H1 (cell line): Measurements from ENCODE around the gene IQSEC3. TPM values are rescaled to one million over a fixed set of nuclear protein-coding genes. Genes with fewer than 3 reads are reported as not detected.

ENCODE experiments used
- CTCF ChIA-PET: fragments of 300-600 bp; sonication (Branson Sonifier 250); formaldehyde crosslinking; loops from one replicate; lab custom pipeline; 2021; ENCODE audit not compliant: partially characterized antibody; lab: Charles Lee
- POLR2A ChIA-PET: fragments of 300-600 bp; sonication (Branson Sonifier 250); formaldehyde crosslinking; loops from one replicate; lab custom pipeline; 2021; ENCODE audit warnings: inconsistent platforms; ENCODE audit not compliant: partially characterized antibody; lab: Charles Lee
- DNase-seq, 2 experiments: peaks; one replicate each; pipeline versions ENCODE4 v3.0.0 to v3.0.0-alpha.2; 2010 to 2022; ENCODE audit warnings: low spot score in 2 of 2, low read depth in 1 of 2, mixed read lengths in 1 of 2
- FAIRE-seq: peaks from 2 replicates; lab custom pipeline; 2011; peaks lifted over from hg19 to GRCh38; lab: Jason Lieb, UNC
- H2AFZ ChIP-seq: 2 replicates; pipeline ENCODE4 v1.8.1; 2012; ENCODE audit warnings: low read length, inconsistent platforms
- H2AK5ac ChIP-seq: 2 replicates; pipeline ENCODE4 v1.6.1; 2013; ENCODE audit warnings: low read depth, low read length
- H2BK120ac ChIP-seq: replicated peaks from 2 replicates; pipeline ENCODE3; 2013; ENCODE audit warnings: low read depth, low read length, inconsistent platforms
- H2BK12ac ChIP-seq: 2 replicates; pipeline ENCODE4 v1.6.1; 2013; ENCODE audit warnings: low read depth, low read length
- H2BK15ac ChIP-seq: 2 replicates; pipeline ENCODE4 v1.6.1; 2013; ENCODE audit warnings: low read length
- H2BK20ac ChIP-seq: 2 replicates; pipeline ENCODE4 v1.6.1; 2013; ENCODE audit warnings: low read length
- H2BK5ac ChIP-seq: 2 replicates; pipeline ENCODE4 v1.6.1; 2013; ENCODE audit warnings: low read depth, low read length
- H3K14ac ChIP-seq: 2 replicates; pipeline ENCODE4 v1.6.1; 2013; ENCODE audit warnings: inconsistent platforms; ENCODE audit not compliant: insufficient read length
- H3K18ac ChIP-seq: 2 replicates; pipeline ENCODE4 v1.6.1; 2013; ENCODE audit warnings: low read length; ENCODE audit errors: extremely low read depth
- H3K23ac ChIP-seq: 2 replicates; pipeline ENCODE4 v1.6.1; 2013; ENCODE audit warnings: inconsistent platforms; ENCODE audit not compliant: insufficient read length
- H3K23me2 ChIP-seq: 2 replicates; pipeline ENCODE4 v1.6.1; 2013; ENCODE audit warnings: low read depth, low read length
- H3K27ac ChIP-seq: 2 replicates; pipeline ENCODE4 v1.6.1; 2011; ENCODE audit warnings: low read depth, low read length, inconsistent platforms
- H3K27me3 ChIP-seq, 4 experiments: replicated peaks in 1 of 4; 1 replicate in 1 of 4; 2 replicates in 3 of 4; pipeline versions ENCODE4 v1.6.1 to v1.8.1; 2011 to 2013; ENCODE audit warnings: low read length in 3 of 4, mild to moderate bottlenecking in 3 of 4, inconsistent platforms in 2 of 4, mixed read lengths in 2 of 4, moderate library complexity in 1 of 4; ENCODE audit not compliant: control insufficient read depth in 3 of 4, insufficient read depth in 3 of 4; ENCODE audit errors: extremely low read depth in 1 of 4
- H3K36me3 ChIP-seq, 4 experiments: 2 replicates each; pipeline versions ENCODE4 v1.6.1 to v1.8.1; 2011 to 2013; ENCODE audit warnings: mild to moderate bottlenecking in 4 of 4, low read length in 3 of 4, moderate library complexity in 2 of 4, control low read depth in 1 of 4, inconsistent platforms in 1 of 4; ENCODE audit not compliant: insufficient read depth in 4 of 4, control insufficient read depth in 2 of 4
- H3K4ac ChIP-seq: replicated peaks from 2 replicates; pipeline ENCODE3; 2013; ENCODE audit warnings: low read length, low read depth, mixed read lengths, inconsistent platforms; ENCODE audit not compliant: insufficient read length
- H3K4me1 ChIP-seq, 4 experiments: replicated peaks in 1 of 4; 1 replicate in 1 of 4; 2 replicates in 3 of 4; pipeline versions ENCODE4 v1.6.1 to v1.8.1; 2011 to 2013; ENCODE audit warnings: low read length in 3 of 4, inconsistent platforms in 2 of 4, mixed read lengths in 1 of 4; ENCODE audit not compliant: insufficient read depth in 4 of 4, control insufficient read depth in 3 of 4
- H3K4me2 ChIP-seq, 2 experiments: 2 replicates each; pipeline versions ENCODE4 v1.6.1 to v1.8.1; 2011 to 2013; ENCODE audit warnings: low read depth in 2 of 2, low read length in 2 of 2, control low read depth in 1 of 2, inconsistent platforms in 1 of 2, mild to moderate bottlenecking in 1 of 2; ENCODE audit not compliant: insufficient read depth in 1 of 2
- H3K4me3 ChIP-seq, 4 experiments: fragments of 200-600, 300-600 bp in 1 of 4; sonication (generic), shearing (Covaris generic), sonication (Bioruptor Twin) in 1 of 4; 2 replicates each; pipeline versions ENCODE4 v1.5.1 to v1.8.1; 2011 to 2016; ENCODE audit warnings: low read length in 4 of 4, low read depth in 3 of 4, control low read depth in 2 of 4, inconsistent platforms in 2 of 4, mild to moderate bottlenecking in 2 of 4, mixed read lengths in 1 of 4, moderate library complexity in 1 of 4; ENCODE audit not compliant: insufficient read depth in 2 of 4; ENCODE audit errors: extremely low read depth in 1 of 4
- H3K56ac ChIP-seq: replicated peaks from 2 replicates; pipeline ENCODE3; 2013; ENCODE audit warnings: low read depth, mild to moderate bottlenecking, mixed read lengths, low read length, inconsistent platforms; ENCODE audit not compliant: insufficient read length
- H3K79me1 ChIP-seq: 2 replicates; pipeline ENCODE4 v1.6.1; 2013; ENCODE audit warnings: low read depth, low read length, control low read depth
- H3K79me2 ChIP-seq, 2 experiments: 2 replicates each; pipeline versions ENCODE4 v1.6.1 to v1.8.1; 2012 to 2013; ENCODE audit warnings: low read length in 2 of 2, mild to moderate bottlenecking in 2 of 2, inconsistent platforms in 1 of 2; ENCODE audit not compliant: insufficient read depth in 2 of 2, control insufficient read depth in 1 of 2
- H3K9ac ChIP-seq, 4 experiments: replicated peaks in 1 of 4; 1 replicate in 1 of 4; 2 replicates in 3 of 4; pipeline versions ENCODE4 v1.6.1 to v1.8.1; 2011 to 2013; ENCODE audit warnings: low read depth in 3 of 4, low read length in 3 of 4, control low read depth in 2 of 4, mild to moderate bottlenecking in 2 of 4, moderate library complexity in 2 of 4, inconsistent platforms in 1 of 4; ENCODE audit errors: extremely low read depth in 1 of 4
- H3K9me3 ChIP-seq, 2 experiments: 2 replicates each; pipeline versions ENCODE4 v1.6.1 to v1.8.1; 2012 to 2013; ENCODE audit warnings: mild to moderate bottlenecking in 2 of 2, moderate library complexity in 2 of 2, control low read depth in 1 of 2, inconsistent platforms in 1 of 2, low read depth in 1 of 2, low read length in 1 of 2, mixed read lengths in 1 of 2; ENCODE audit not compliant: insufficient read depth in 2 of 2
- H4K20me1 ChIP-seq, 2 experiments: replicated peaks in 1 of 2; 2 replicates each; pipeline versions ENCODE3 to v1.8.1; 2011 to 2013; ENCODE audit warnings: inconsistent platforms in 2 of 2, low read length in 2 of 2, mild to moderate bottlenecking in 1 of 2; ENCODE audit not compliant: insufficient read depth in 2 of 2, control insufficient read depth in 1 of 2
- H4K5ac ChIP-seq: 2 replicates; pipeline ENCODE4 v1.6.1; 2013; ENCODE audit warnings: low read length, low read depth, mixed read lengths, inconsistent platforms; ENCODE audit not compliant: insufficient read length
- H4K8ac ChIP-seq: 2 replicates; pipeline ENCODE4 v1.8.0; 2013; ENCODE audit warnings: mild to moderate bottlenecking, moderate library complexity, low read length, inconsistent platforms; ENCODE audit not compliant: insufficient read depth; ENCODE audit errors: extremely low read depth
- H4K91ac ChIP-seq: replicated peaks from 2 replicates; pipeline ENCODE3; 2013; ENCODE audit warnings: low read length, mixed read lengths, inconsistent platforms; ENCODE audit not compliant: insufficient read length
- BRCA1 ChIP-seq: IDR thresholded peaks from 2 replicates; pipeline ENCODE4 v1.6.1; 2012; ENCODE audit warnings: low read depth, low read length, improper control_type of control experiment
- CBX8 ChIP-seq: fragments of 300-800, 300-1000 bp; sonication (generic); IDR thresholded peaks from 2 replicates; pipeline ENCODE4 v1.7.1; 2016; ENCODE audit warnings: low read depth, low read length, borderline replicate concordance
- JUND ChIP-seq: IDR thresholded peaks from 2 replicates; pipeline ENCODE4 v1.6.1; 2011; ENCODE audit warnings: mild to moderate bottlenecking, improper control_type of control experiment, low read length
- PHF8 ChIP-seq: fragments of 200-600 bp; sonication (generic); conservative IDR thresholded peaks from 2 replicates; pipeline ENCODE4 v1.7.1; 2012; ENCODE audit warnings: low read depth, mild to moderate bottlenecking, inconsistent platforms, low read length, moderate library complexity
- SAP30 ChIP-seq: fragments of 300-600 bp; sonication (generic); IDR thresholded peaks from 2 replicates; pipeline ENCODE4 v1.7.1; 2012; ENCODE audit warnings: low read length, moderate library complexity, mild to moderate bottlenecking, inconsistent platforms; ENCODE audit not compliant: insufficient read depth, insufficient replicate concordance
- SIN3A ChIP-seq, 2 experiments: IDR thresholded peaks in 1 of 2; conservative IDR thresholded peaks in 1 of 2; 2 replicates each; pipeline ENCODE4 v1.6.1; 2011 to 2012; ENCODE audit warnings: low read length in 2 of 2, improper control_type of control experiment in 1 of 2, low read depth in 1 of 2, mild to moderate bottlenecking in 1 of 2
- SP1 ChIP-seq: IDR thresholded peaks from 2 replicates; pipeline ENCODE4 v1.6.1; 2011; ENCODE audit warnings: low read depth, low read length
- SP2 ChIP-seq: IDR thresholded peaks from 2 replicates; pipeline ENCODE4 v1.6.1; 2012; ENCODE audit warnings: mild to moderate bottlenecking, low read length, inconsistent platforms
- SRF ChIP-seq: IDR thresholded peaks from 2 replicates; pipeline ENCODE4 v1.6.1; 2011; ENCODE audit warnings: mild to moderate bottlenecking, low read depth, low read length, moderate library complexity
- YY1 ChIP-seq: IDR thresholded peaks from 2 replicates; pipeline ENCODE4 v1.6.1; 2011; ENCODE audit warnings: low read depth, mild to moderate bottlenecking, low read length
- polyA plus RNA-seq, 7 experiments: library from polyadenylated mRNA; depleted of rRNA in 3 of 7; stranded (reverse) in 5 of 7; unstranded in 2 of 7; fragments of >200 nt in 5 of 7; fragments of 200-250 nt in 2 of 7; gene quantifications; 1 replicate in 5 of 7; 2 replicates in 1 of 7; 4 replicates in 1 of 7; pipeline versions ENCODE4 v1.2.1 to v1.2.3, GENCODE V29; 2011 to 2013; ENCODE audit warnings: missing spikeins in 2 of 7, mixed read lengths in 2 of 7
- total RNA-seq: library from RNA; stranded (reverse); fragmentation: NEBNext Ultra II Directional; extraction: Animal tissue kit (Norgen Biotek cat#: 25700); gene quantifications from 2 replicates; pipeline ENCODE4 v1.2.1, GENCODE V29; 2021

IQSEC3 gene
- total and polyA plus RNA-seq, 2 of the 8 experiments (the other 6 are each of a cell fraction or from before 2014, with no cell fraction given), result 1.2 to 3.1 TPM

GRCh38 chr12:58832-59231, 7.7 kb upstream of the IQSEC3 start:
- no peak overlapping the region for H2BK120ac ChIP-seq
- no peak overlapping the region for H3K56ac ChIP-seq
- no peaks in the 10 kb centered on the region for H3K23me2 ChIP-seq
- H3K4ac ChIP-seq, result no peak overlapping the region
- H2AK5ac ChIP-seq, result no peak overlapping the region
- no peak overlapping the region for H3K4me3 ChIP-seq
- no peak overlapping the region for H3K14ac ChIP-seq
- H3K9me3 ChIP-seq, result no peaks in the 10 kb centered on the region; a peak in 1 of 4 replicates
- no peak overlapping the region for H3K27ac ChIP-seq
- DNase-seq (no peak), FAIRE-seq (no peak)
- no peak overlapping the region for H2BK20ac ChIP-seq
- H4K91ac ChIP-seq, result no peak overlapping the region
- H3K36me3 ChIP-seq, result no peaks in the 10 kb centered on the region
- H2BK5ac ChIP-seq, result no peak overlapping the region
- H2AFZ ChIP-seq, result no peak overlapping the region
- peaks cover 0 to 5% (median 2%) of the 10 kb centered on the region in 4 experiments; a peak in 3 of 7 replicates for H3K4me1 ChIP-seq
- no peaks in the 10 kb centered on the region for H3K79me1 ChIP-seq
- H4K8ac ChIP-seq, result no peak overlapping the region
- H4K20me1 ChIP-seq, result no peaks in the 10 kb centered on the region
- TF ChIP-seq JUND, result no peak
- no peak for TF ChIP-seq SRF
- no peak for TF ChIP-seq YY1
- TF ChIP-seq SAP30, result no peak
- no peak for TF ChIP-seq PHF8
- no peak for TF ChIP-seq SP1
- no peak for TF ChIP-seq SIN3A (conservative IDR thresholded peaks at IDR 0.05 in 1 of 2, IDR thresholded peaks at IDR 0.05 in 1 of 2; ENCODE audit: low read depth in 1 of 2, low read length in 2 of 2)
- TF ChIP-seq SP2, result no peak
- TF ChIP-seq BRCA1, result no peak
- no peak for TF ChIP-seq CBX8
- no peaks in the 10 kb centered on the region for H3K79me2 ChIP-seq
- H2BK15ac ChIP-seq, result no peak overlapping the region
- H3K9ac ChIP-seq, result no peak overlapping the region
- H3K27me3 ChIP-seq, result no peaks in the 10 kb centered on the region
- CTCF ChIA-PET, result no interaction called here
- H3K4me2 ChIP-seq, result no peak overlapping the region
- H3K23ac ChIP-seq, result no peak overlapping the region
- no peak overlapping the region for H4K5ac ChIP-seq
- no peak overlapping the region for H3K18ac ChIP-seq
- POLR2A ChIA-PET, result no interaction called here
- H2BK12ac ChIP-seq, result no peak overlapping the region
